ENCODE data around the gene HOXA11. TPM values are rescaled to one million over a fixed set of nuclear protein-coding genes. Genes with fewer than 3 reads are reported as not detected.

Gene HOXA11
- total RNA-seq, 1 donor from 2014 or later: not detected

- CTCF ChIA-PET: interaction anchor here (2.3 kb wide), 1 partner anchor 12 kb away, joined by 7 read pairs; no protein-coding TSS in a partner anchor
These were observed 557 bp downstream of the HOXA11 start for GRCh38 chr7:27184337-27185012.

GRCh38 chr7:27183682-27184336 is 1.2 kb downstream of the HOXA11 start:
- Mint-ChIP-seq H3K27ac (no peak overlapping the region), H3K27me3 (peaks cover 74% of the 10 kb centered on the region), H3K36me3 (ENCODE audit: low read depth) (no peaks in the 10 kb centered on the region), H3K4me3 (peak overlapping the region; percentile 41), H3K9me3 (no peaks in the 10 kb centered on the region), H3K4me1 (peaks cover 41% of the 10 kb centered on the region)
- DNase-seq: peak; percentile 15
- POLR2A ChIA-PET: interaction anchor here (2.1 kb wide), 1 partner anchor 11 kb away, joined by 6 read pairs; no protein-coding TSS in a partner anchor
- no peak for ATAC-seq (ENCODE audit: low read depth)
- CTCF ChIA-PET: interaction anchor here (2.3 kb wide), 1 partner anchor 12 kb away, joined by 7 read pairs; no protein-coding TSS in a partner anchor
- intact Hi-C loops (cut with micrococcal nuclease): loop anchor here (1.0 to 2.0 kb wide), 2 partner anchors 11 to 17 kb away; partner anchors contain the start of gene HOXA13
- TF ChIP-seq CTCF (IDR thresholded peaks at IDR 0.05): no peak

More at GRCh38 chr7:27184337-27185012, 557 bp downstream of the HOXA11 start:
- no peak for ATAC-seq (ENCODE audit: low read depth)
- peak; percentile 44 for DNase-seq
- intact Hi-C loops (cut with micrococcal nuclease): loop anchor here (1.0 to 5.0 kb wide), 3 partner anchors 11 to 1322 kb away; partner anchors contain the start of gene HOXA13
- Mint-ChIP-seq H3K27me3 (peaks cover 68% of the 10 kb centered on the region), H3K36me3 (ENCODE audit: low read depth) (no peaks in the 10 kb centered on the region), H3K4me1 (peaks cover 43% of the 10 kb centered on the region), H3K27ac (peak overlapping the region; percentile 46), H3K9me3 (no peaks in the 10 kb centered on the region), H3K4me3 (peak overlapping the region; percentile 56)
- no peak for TF ChIP-seq CTCF (IDR thresholded peaks at IDR 0.05)
- POLR2A ChIA-PET: interaction anchor here (2.1 kb wide), 1 partner anchor 11 kb away, joined by 6 read pairs; no protein-coding TSS in a partner anchor

- Mint-ChIP-seq H3K27me3 (peaks cover 72% of the 10 kb centered on the region), H3K27ac (no peak overlapping the region), H3K4me1 (peaks cover 34% of the 10 kb centered on the region), H3K36me3 (ENCODE audit: low read depth) (no peaks in the 10 kb centered on the region), H3K4me3 (no peak overlapping the region), H3K9me3 (no peaks in the 10 kb centered on the region)
- ChIA-PET POLR2A (interaction anchor here (2.1 kb wide), 1 partner anchor 10 kb away, joined by 6 read pairs; no protein-coding TSS in a partner anchor), CTCF (interaction anchor here (0.9 to 2.3 kb wide), 2 partner anchors 13 to 1331 kb away, joined by 3 to 7 read pairs; no protein-coding TSS in a partner anchor)
- DNase-seq (peak; percentile 16), ATAC-seq (ENCODE audit: low read depth) (no peak)
- no peak for TF ChIP-seq CTCF (IDR thresholded peaks at IDR 0.05)
- intact Hi-C loops (cut with micrococcal nuclease): no loop called here
These were observed 2.0 kb downstream of the HOXA11 start for GRCh38 chr7:27182861-27183681.

GRCh38 chr7:27182285-27182841 is 2.7 kb downstream of the HOXA11 start:
- no peak overlapping the region for H3K4me3 Mint-ChIP-seq
- TF ChIP-seq CTCF (IDR thresholded peaks at IDR 0.05): no peak
- no peak for ATAC-seq (ENCODE audit: low read depth)
- H3K27ac Mint-ChIP-seq: no peak overlapping the region
- CTCF ChIA-PET: interaction anchor here (0.9 to 2.3 kb wide), 3 partner anchors 14 to 1330 kb away, joined by 3 to 7 read pairs (median 3); no protein-coding TSS in a partner anchor
- peaks cover 29% of the 10 kb centered on the region for H3K4me1 Mint-ChIP-seq
- peaks cover 73% of the 10 kb centered on the region for H3K27me3 Mint-ChIP-seq
- intact Hi-C loops (cut with micrococcal nuclease): no loop called here
- H3K9me3 Mint-ChIP-seq: no peaks in the 10 kb centered on the region
- no peak for DNase-seq
- H3K36me3 Mint-ChIP-seq (ENCODE audit: low read depth): no peaks in the 10 kb centered on the region
- POLR2A ChIA-PET: interaction anchor here (2.1 kb wide), 1 partner anchor 9 kb away, joined by 6 read pairs; no protein-coding TSS in a partner anchor
